Measurements from ENCODE around the gene GRID1. TPM values are rescaled to one million over a fixed set of nuclear protein-coding genes. Genes with fewer than 3 reads are reported as not detected.

The GRID1 gene
- total RNA-seq, 1 donor from 2014 or later = 1.4 TPM

GRCh38 chr10:86202226-86202735, 164.3 kb downstream of the GRID1 start:
- Histone ChIP-seq H3K9me3 (no peaks in the 10 kb centered on the region), H3K4me1 (no peaks in the 10 kb centered on the region), H3K36me3 (no peaks in the 10 kb centered on the region), H3K27me3 (no peaks in the 10 kb centered on the region), H3K4me3 (no peak overlapping the region), H3K27ac (no peak overlapping the region)
- TF ChIP-seq CTCF (IDR thresholded peaks at IDR 0.05) = no peak
- no peak for DNase-seq (ENCODE audit: low spot score in 2 of 2)
- intact Hi-C loops (cut with DNase I) = no loop called here

GRCh38 chr10:86200867-86201266, 165.7 kb downstream of the GRID1 start:
- Histone ChIP-seq H3K27ac (no peak overlapping the region), H3K36me3 (no peaks in the 10 kb centered on the region), H3K9me3 (no peaks in the 10 kb centered on the region), H3K4me3 (no peak overlapping the region), H3K27me3 (no peaks in the 10 kb centered on the region), H3K4me1 (no peaks in the 10 kb centered on the region)
- TF ChIP-seq CTCF (IDR thresholded peaks at IDR 0.05) = no peak
- DNase-seq (ENCODE audit: low spot score in 2 of 2) = no peak
- intact Hi-C loops (cut with DNase I) = no loop called here

GRCh38 chr10:86200269-86200668, 166.3 kb downstream of the GRID1 start:
- Histone ChIP-seq H3K4me1 (no peaks in the 10 kb centered on the region), H3K9me3 (no peaks in the 10 kb centered on the region), H3K27me3 (no peaks in the 10 kb centered on the region), H3K4me3 (no peak overlapping the region), H3K36me3 (no peaks in the 10 kb centered on the region), H3K27ac (no peak overlapping the region)
- no peak for TF ChIP-seq CTCF (IDR thresholded peaks at IDR 0.05)
- intact Hi-C loops (cut with DNase I) = no loop called here
- DNase-seq (ENCODE audit: low spot score in 2 of 2) = no peak

GRCh38 chr10:86199041-86199440, 167.6 kb downstream of the GRID1 start:
- intact Hi-C loops (cut with DNase I) = no loop called here
- no peaks in the 10 kb centered on the region for H3K27me3 ChIP-seq
- no peak for DNase-seq (ENCODE audit: low spot score in 2 of 2)
- H3K9me3 ChIP-seq = no peaks in the 10 kb centered on the region
- no peak overlapping the region for H3K4me3 ChIP-seq
- H3K4me1 ChIP-seq = no peaks in the 10 kb centered on the region
- TF ChIP-seq CTCF (IDR thresholded peaks at IDR 0.05) = no peak
- no peaks in the 10 kb centered on the region for H3K36me3 ChIP-seq
- H3K27ac ChIP-seq = no peak overlapping the region

- no peak overlapping the region for H3K4me3 ChIP-seq
- TF ChIP-seq CTCF (IDR thresholded peaks at IDR 0.05) = no peak
- no peaks in the 10 kb centered on the region for H3K9me3 ChIP-seq
- intact Hi-C loops (cut with DNase I) = no loop called here
- H3K36me3 ChIP-seq = no peaks in the 10 kb centered on the region
- no peak overlapping the region for H3K27ac ChIP-seq
- DNase-seq (ENCODE audit: low spot score in 2 of 2) = no peak
- H3K27me3 ChIP-seq = no peaks in the 10 kb centered on the region
- no peaks in the 10 kb centered on the region for H3K4me1 ChIP-seq
These were observed 168.3 kb downstream of the GRID1 start for GRCh38 chr10:86198271-86198670.
